ENCODE measurements around the gene TMEM169. TPM values are rescaled to one million over a fixed set of nuclear protein-coding genes. Genes with fewer than 3 reads are reported as not detected.

TMEM169 gene
- polyA plus RNA-seq, 1 donor from 2014 or later: 29.6 TPM

DNA sequence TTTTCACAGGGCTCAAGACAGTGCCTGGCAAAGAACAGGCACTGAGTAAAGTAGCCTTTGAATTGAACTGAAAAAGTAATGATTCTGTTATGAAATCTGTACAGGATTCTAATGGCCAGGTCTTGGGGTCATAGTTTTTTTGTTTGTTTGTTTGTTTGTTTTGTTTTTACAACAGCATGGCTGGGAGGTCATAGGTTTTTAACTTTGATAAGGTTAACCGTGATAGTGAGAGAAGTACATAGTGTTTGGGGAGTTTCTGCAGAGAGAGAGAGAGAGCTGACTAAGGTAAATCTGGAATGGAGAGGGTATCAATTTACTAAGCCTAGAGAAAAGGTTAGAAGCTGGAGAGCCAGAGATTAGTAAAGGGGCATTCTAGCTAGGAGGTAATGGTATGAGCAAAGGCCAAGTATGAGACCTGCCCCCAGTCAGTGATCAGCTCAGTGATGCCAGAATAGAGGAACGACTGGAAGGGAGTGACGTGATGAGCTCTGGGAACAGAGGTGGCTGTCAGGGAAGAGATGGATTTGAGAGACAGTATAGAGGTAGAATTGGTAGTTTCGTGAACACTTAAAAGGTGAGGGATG lies 53.3 kb downstream of the TMEM169 start:
- Histone ChIP-seq H3K79me2 (replicated peaks; ENCODE audit: insufficient read depth, low read length) (peaks cover 4% of the 10 kb centered on the region), H3K9ac (ENCODE audit: low read length) (no peak overlapping the region), H4K20me1 (ENCODE audit: insufficient read depth) (no peaks in the 10 kb centered on the region), H3K27me3 (ENCODE audit: insufficient read depth, low read depth, low read length) (no peaks in the 10 kb centered on the region), H3K4me2 (ENCODE audit: low read length) (no peak overlapping the region), H2AFZ (ENCODE audit: low read depth, low read length) (no peak overlapping the region), H3F3A (ENCODE audit: insufficient read depth, low read length, poor library complexity, severe bottlenecking) (no peaks in the 10 kb centered on the region), H3K4me3 (ENCODE audit: low read length) (no peak overlapping the region), H3K36me3 (ENCODE audit: insufficient read depth, low read length) (peaks cover 12% of the 10 kb centered on the region), H3K9me2 (ENCODE audit: insufficient read depth, low read length) (no peaks in the 10 kb centered on the region), H3K9me3 (ENCODE audit: low read length) (no peaks in the 10 kb centered on the region), H3K27ac (ENCODE audit: low read length) (no peak overlapping the region)
- no peak for TF ChIP-seq POLR2AphosphoS5 (IDR thresholded peaks at IDR 0.05)
- no peak for TF ChIP-seq SMC3 (conservative IDR thresholded peaks at IDR 0.05; ENCODE audit: poor library complexity)
- no peak for TF ChIP-seq EZH2 (IDR thresholded peaks at IDR 0.05; ENCODE audit: borderline replicate concordance, insufficient read depth, low read length, poor library complexity, severe bottlenecking)
- TF ChIP-seq MXI1 (conservative IDR thresholded peaks at IDR 0.05; ENCODE audit: poor library complexity, severe bottlenecking): no peak
- TF ChIP-seq, protein P1, sequence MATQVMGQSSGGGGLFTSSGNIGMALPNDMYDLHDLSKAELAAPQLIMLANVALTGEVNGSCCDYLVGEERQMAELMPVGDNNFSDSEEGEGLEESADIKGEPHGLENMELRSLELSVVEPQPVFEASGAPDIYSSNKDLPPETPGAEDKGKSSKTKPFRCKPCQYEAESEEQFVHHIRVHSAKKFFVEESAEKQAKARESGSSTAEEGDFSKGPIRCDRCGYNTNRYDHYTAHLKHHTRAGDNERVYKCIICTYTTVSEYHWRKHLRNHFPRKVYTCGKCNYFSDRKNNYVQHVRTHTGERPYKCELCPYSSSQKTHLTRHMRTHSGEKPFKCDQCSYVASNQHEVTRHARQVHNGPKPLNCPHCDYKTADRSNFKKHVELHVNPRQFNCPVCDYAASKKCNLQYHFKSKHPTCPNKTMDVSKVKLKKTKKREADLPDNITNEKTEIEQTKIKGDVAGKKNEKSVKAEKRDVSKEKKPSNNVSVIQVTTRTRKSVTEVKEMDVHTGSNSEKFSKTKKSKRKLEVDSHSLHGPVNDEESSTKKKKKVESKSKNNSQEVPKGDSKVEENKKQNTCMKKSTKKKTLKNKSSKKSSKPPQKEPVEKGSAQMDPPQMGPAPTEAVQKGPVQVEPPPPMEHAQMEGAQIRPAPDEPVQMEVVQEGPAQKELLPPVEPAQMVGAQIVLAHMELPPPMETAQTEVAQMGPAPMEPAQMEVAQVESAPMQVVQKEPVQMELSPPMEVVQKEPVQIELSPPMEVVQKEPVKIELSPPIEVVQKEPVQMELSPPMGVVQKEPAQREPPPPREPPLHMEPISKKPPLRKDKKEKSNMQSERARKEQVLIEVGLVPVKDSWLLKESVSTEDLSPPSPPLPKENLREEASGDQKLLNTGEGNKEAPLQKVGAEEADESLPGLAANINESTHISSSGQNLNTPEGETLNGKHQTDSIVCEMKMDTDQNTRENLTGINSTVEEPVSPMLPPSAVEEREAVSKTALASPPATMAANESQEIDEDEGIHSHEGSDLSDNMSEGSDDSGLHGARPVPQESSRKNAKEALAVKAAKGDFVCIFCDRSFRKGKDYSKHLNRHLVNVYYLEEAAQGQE (IDR thresholded peaks at IDR 0.05; ENCODE audit: borderline replicate concordance): no peak
- TF ChIP-seq EP300 (conservative IDR thresholded peaks at IDR 0.05; ENCODE audit: poor library complexity, severe bottlenecking): no peak
- TF ChIP-seq, protein P2, sequence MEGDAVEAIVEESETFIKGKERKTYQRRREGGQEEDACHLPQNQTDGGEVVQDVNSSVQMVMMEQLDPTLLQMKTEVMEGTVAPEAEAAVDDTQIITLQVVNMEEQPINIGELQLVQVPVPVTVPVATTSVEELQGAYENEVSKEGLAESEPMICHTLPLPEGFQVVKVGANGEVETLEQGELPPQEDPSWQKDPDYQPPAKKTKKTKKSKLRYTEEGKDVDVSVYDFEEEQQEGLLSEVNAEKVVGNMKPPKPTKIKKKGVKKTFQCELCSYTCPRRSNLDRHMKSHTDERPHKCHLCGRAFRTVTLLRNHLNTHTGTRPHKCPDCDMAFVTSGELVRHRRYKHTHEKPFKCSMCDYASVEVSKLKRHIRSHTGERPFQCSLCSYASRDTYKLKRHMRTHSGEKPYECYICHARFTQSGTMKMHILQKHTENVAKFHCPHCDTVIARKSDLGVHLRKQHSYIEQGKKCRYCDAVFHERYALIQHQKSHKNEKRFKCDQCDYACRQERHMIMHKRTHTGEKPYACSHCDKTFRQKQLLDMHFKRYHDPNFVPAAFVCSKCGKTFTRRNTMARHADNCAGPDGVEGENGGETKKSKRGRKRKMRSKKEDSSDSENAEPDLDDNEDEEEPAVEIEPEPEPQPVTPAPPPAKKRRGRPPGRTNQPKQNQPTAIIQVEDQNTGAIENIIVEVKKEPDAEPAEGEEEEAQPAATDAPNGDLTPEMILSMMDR (IDR thresholded peaks at IDR 0.05; ENCODE audit: poor library complexity, severe bottlenecking): no peak
- no peak for TF ChIP-seq TAF1 (IDR thresholded peaks at IDR 0.05; ENCODE audit: low read depth)
- TF ChIP-seq RAD21 (conservative IDR thresholded peaks at IDR 0.05): no peak

DNA sequence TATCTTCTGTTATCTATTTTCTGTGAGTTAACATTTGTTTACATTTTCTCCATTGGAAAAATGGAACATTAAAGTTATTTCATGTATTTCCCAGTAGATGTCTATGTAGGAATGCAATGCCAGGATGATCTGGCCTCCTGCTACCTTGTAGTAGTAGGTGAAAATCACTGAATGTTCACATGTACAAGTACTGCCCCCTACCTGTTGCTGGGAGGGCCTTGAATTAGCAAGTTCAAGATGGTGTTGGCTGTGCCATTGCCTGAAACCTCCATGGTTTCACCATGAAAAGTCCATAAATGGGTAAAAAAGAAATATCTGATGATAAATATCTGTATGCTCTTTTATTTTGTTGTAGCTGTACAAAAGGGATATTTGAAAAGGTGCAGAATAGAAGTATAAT lies 58.2 kb downstream of the TMEM169 start:
- peaks cover 21% of the 10 kb centered on the region for H3K36me3 ChIP-seq (ENCODE audit: insufficient read depth, low read length)
- H3K79me2 ChIP-seq (replicated peaks; ENCODE audit: insufficient read depth, low read length): peaks cover 6% of the 10 kb centered on the region

More for the DNA sequence above, 58.2 kb downstream of the TMEM169 start:
- Histone ChIP-seq H4K20me1 (ENCODE audit: insufficient read depth) (no peaks in the 10 kb centered on the region), H3K4me2 (ENCODE audit: low read length) (no peak overlapping the region), H3K9me3 (ENCODE audit: low read length) (no peaks in the 10 kb centered on the region), H3F3A (ENCODE audit: insufficient read depth, low read length, poor library complexity, severe bottlenecking) (no peaks in the 10 kb centered on the region), H3K9me2 (ENCODE audit: insufficient read depth, low read length) (no peaks in the 10 kb centered on the region), H3K4me3 (ENCODE audit: low read length) (no peak overlapping the region), H3K27ac (ENCODE audit: low read length) (no peak overlapping the region), H3K9ac (ENCODE audit: low read length) (no peak overlapping the region), H3K27me3 (ENCODE audit: insufficient read depth, low read depth, low read length) (no peaks in the 10 kb centered on the region), H2AFZ (ENCODE audit: low read depth, low read length) (no peak overlapping the region)
- TF ChIP-seq SMC3 (conservative IDR thresholded peaks at IDR 0.05; ENCODE audit: poor library complexity): no peak
- no peak for TF ChIP-seq TAF1 (IDR thresholded peaks at IDR 0.05; ENCODE audit: low read depth)
- TF ChIP-seq POLR2AphosphoS5 (IDR thresholded peaks at IDR 0.05): no peak
- TF ChIP-seq RAD21 (conservative IDR thresholded peaks at IDR 0.05): no peak
- no peak for TF ChIP-seq EP300 (conservative IDR thresholded peaks at IDR 0.05; ENCODE audit: poor library complexity, severe bottlenecking)
- no peak for TF ChIP-seq EZH2 (IDR thresholded peaks at IDR 0.05; ENCODE audit: borderline replicate concordance, insufficient read depth, low read length, poor library complexity, severe bottlenecking)
- TF ChIP-seq, protein P1 (IDR thresholded peaks at IDR 0.05; ENCODE audit: borderline replicate concordance): no peak
- TF ChIP-seq MXI1 (conservative IDR thresholded peaks at IDR 0.05; ENCODE audit: poor library complexity, severe bottlenecking): no peak
- TF ChIP-seq, protein P2 (IDR thresholded peaks at IDR 0.05; ENCODE audit: poor library complexity, severe bottlenecking): no peak

All from neural cell (in vitro differentiated cells).